ENCODE results near the gene GUCA1C.

- TF ChIP-seq POLR2A (IDR thresholded peaks at IDR 0.05; ENCODE audit: low read length) (no peak), GATA1 (IDR thresholded peaks at IDR 0.05; ENCODE audit: low read depth, low read length) (no peak)
Measured at GRCh38 chr3:108877901-108878300, 75.8 kb downstream of the GUCA1C start.

Measured in erythroblast (primary cell).